PC-9 (cell line): Measurements from ENCODE around the gene DDR1.

Source experiments
- EZH2 ChIP-seq: fragments of 200-600 bp; sonication (generic); IDR thresholded peaks from 2 replicates; pipeline ENCODE4 v1.8.0; 2017; ENCODE audit warnings: antibody characterized with exemption, low read depth
- TF ChIP-seq, protein P1 (sequence below): fragments of 200-600 bp; sonication (generic); conservative IDR thresholded peaks from 2 replicates; pipeline ENCODE4 v1.6.1; 2017; ENCODE audit warnings: mixed run types, antibody characterized with exemption, mild to moderate bottlenecking, moderate library complexity

DNA sequence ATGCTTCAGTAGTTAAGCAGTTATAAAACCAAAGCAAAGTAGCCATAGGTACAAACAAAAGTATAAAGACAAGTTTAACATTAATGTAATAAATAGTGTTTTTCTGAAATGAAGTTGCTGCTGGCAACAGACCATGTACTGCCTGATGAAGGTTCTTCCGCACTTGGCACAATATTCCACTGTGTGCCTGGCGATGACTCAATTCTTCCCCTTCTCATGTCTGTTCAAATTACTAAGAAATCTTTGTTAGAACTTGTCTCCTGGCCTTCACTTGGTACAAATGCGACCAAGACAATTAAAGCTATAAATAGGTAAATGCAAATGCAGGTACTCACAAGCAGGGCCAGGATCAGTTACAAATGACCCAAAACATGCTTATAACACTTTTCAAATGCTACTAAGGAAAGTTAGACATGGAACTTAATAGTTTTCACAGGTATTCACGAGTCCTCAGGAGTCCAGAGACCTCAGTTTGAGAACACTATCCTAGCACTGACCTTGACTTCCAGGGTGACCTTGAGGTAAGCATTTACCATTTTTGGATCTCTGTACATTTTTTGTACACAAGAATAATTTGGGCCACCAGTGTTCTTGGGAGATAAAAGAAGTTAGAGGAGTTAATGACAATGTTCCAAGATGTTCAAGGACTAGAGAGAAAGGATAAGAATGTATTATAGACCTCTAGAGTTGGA lies 8.1 kb upstream of the DDR1 start:
- TF ChIP-seq, protein P1, sequence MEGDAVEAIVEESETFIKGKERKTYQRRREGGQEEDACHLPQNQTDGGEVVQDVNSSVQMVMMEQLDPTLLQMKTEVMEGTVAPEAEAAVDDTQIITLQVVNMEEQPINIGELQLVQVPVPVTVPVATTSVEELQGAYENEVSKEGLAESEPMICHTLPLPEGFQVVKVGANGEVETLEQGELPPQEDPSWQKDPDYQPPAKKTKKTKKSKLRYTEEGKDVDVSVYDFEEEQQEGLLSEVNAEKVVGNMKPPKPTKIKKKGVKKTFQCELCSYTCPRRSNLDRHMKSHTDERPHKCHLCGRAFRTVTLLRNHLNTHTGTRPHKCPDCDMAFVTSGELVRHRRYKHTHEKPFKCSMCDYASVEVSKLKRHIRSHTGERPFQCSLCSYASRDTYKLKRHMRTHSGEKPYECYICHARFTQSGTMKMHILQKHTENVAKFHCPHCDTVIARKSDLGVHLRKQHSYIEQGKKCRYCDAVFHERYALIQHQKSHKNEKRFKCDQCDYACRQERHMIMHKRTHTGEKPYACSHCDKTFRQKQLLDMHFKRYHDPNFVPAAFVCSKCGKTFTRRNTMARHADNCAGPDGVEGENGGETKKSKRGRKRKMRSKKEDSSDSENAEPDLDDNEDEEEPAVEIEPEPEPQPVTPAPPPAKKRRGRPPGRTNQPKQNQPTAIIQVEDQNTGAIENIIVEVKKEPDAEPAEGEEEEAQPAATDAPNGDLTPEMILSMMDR, result no peak
- no peak for TF ChIP-seq EZH2
